ENCODE data around the gene ZFYVE9. TPM values are rescaled to one million over a fixed set of nuclear protein-coding genes. Genes with fewer than 3 reads are reported as not detected.

ZFYVE9 gene
- total and polyA plus RNA-seq, 2 of the 13 experiments (the other 11 are each of a cell fraction or from before 2014, with no cell fraction given), result 9.2 to 19.8 TPM

GRCh38 chr1:52127181-52128180, 14.4 kb upstream of the ZFYVE9 start (continued):
- TF ChIP-seq CTCF (CRISPR knock-in tag; IDR thresholded peaks at IDR 0.05) (peak; percentile 79), STAG1 (CRISPR knock-in tag; IDR thresholded peaks at IDR 0.05) (peak; percentile 88), SAP130 (CRISPR knock-in tag; IDR thresholded peaks at IDR 0.05; ENCODE audit: low read depth) (0 out of 2 replicates have a peak, but pooled peaks have one; percentile 17)

- Histone ChIP-seq H3K36me3 (replicated peaks in 1 of 2; ENCODE audit: control insufficient read depth in 1 of 2, insufficient read depth in 2 of 2, low read length in 2 of 2) (no peaks in the 10 kb centered on the region), H3K27ac (ENCODE audit: extremely low read length, insufficient read depth, low read length) (no peak overlapping the region), H2AFZ (ENCODE audit: low read length) (no peak overlapping the region), H3K4me3 (replicated peaks in 1 of 3; ENCODE audit: insufficient read depth in 1 of 3, low read depth in 2 of 3, low read length in 3 of 3) (no peak overlapping the region), H4K20me1 (ENCODE audit: insufficient read depth, low read length) (no peaks in the 10 kb centered on the region), H3K4me2 (ENCODE audit: low read depth, low read length) (no peak overlapping the region; the same call in 1 of the 2 replicates), H3K9me3 (ENCODE audit: low read length) (no peaks in the 10 kb centered on the region), H3K79me2 (ENCODE audit: insufficient read depth, low read length) (peaks cover 26% of the 10 kb centered on the region), H3K4me1 (ENCODE audit: insufficient read depth, low read length) (peaks cover 50% of the 10 kb centered on the region), H3K27me3 (ENCODE audit: control insufficient read depth in 1 of 2, insufficient read depth in 2 of 2, low read length in 2 of 2) (no peaks in the 10 kb centered on the region; a peak in 1 of 5 replicates), H3K9ac (ENCODE audit: insufficient read depth, low read depth, low read length) (no peak overlapping the region)
- FAIRE-seq (no peak), ATAC-seq (no peak), DNase-seq (ENCODE audit: low spot score) (no peak)
- WGBS (ENCODE audit: low lambda C conversion rate), result 66% methylated on average over 5 of the region's 5 CpGs
- intact Hi-C loops (cut with micrococcal nuclease; ENCODE audit: unreplicated experiment) (no loop called here), in situ Hi-C loops (cut with HindIII; ENCODE audit: extremely low pct_ligation_motif_present, low pct_unique_long_range_greater_than_20kb) (loop anchor here (5.0 kb wide), 1 partner anchor 147 kb away; no protein-coding TSS in a partner anchor)
- no TSS peak for BruUV-seq (replicated peaks)
- POLR2A ChIA-PET, result interaction anchor here (1.3 kb wide), 1 partner anchor 166 kb away, joined by 3 read pairs; no protein-coding TSS in a partner anchor
- CTCF ChIA-PET (ENCODE audit: low intra/inter-chr PET ratio, low total read pairs), result no interaction called here
- no peak for TF ChIP-seq IKZF4 (CRISPR knock-in tag; IDR thresholded peaks at IDR 0.05; ENCODE audit: borderline replicate concordance, low read depth, not compliant biosample characterization)
- TF ChIP-seq ZNF780A (CRISPR knock-in tag; IDR thresholded peaks at IDR 0.05), result no peak
- TF ChIP-seq ZNF761 (CRISPR knock-in tag; conservative IDR thresholded peaks at IDR 0.05), result no peak
- TF ChIP-seq ZNF530 (CRISPR knock-in tag; IDR thresholded peaks at IDR 0.05; ENCODE audit: low read depth), result no peak
- no peak for TF ChIP-seq ZNF232 (CRISPR knock-in tag; IDR thresholded peaks at IDR 0.05; ENCODE audit: borderline replicate concordance)
- no peak for TF ChIP-seq ATAD3A (CRISPR knock-in tag; IDR thresholded peaks at IDR 0.05)
- TF ChIP-seq BORCS8-MEF2B (CRISPR knock-in tag; IDR thresholded peaks at IDR 0.05), result no peak
- no peak for TF ChIP-seq RXRA (CRISPR knock-in tag; IDR thresholded peaks at IDR 0.05)
- TF ChIP-seq CENPBD1 (CRISPR knock-in tag; IDR thresholded peaks at IDR 0.05; ENCODE audit: borderline replicate concordance, low read depth), result no peak
- no peak for TF ChIP-seq MED8 (CRISPR knock-in tag; IDR thresholded peaks at IDR 0.05; ENCODE audit: insufficient replicate concordance)
- TF ChIP-seq ZNF432 (CRISPR knock-in tag; IDR thresholded peaks at IDR 0.05; ENCODE audit: borderline replicate concordance), result no peak
- no peak for TF ChIP-seq TFDP1 (CRISPR knock-in tag; IDR thresholded peaks at IDR 0.05; ENCODE audit: borderline replicate concordance)
- TF ChIP-seq CBX1 (IDR thresholded peaks at IDR 0.05; ENCODE audit: low read depth), result no peak
- TF ChIP-seq SOX6 (IDR thresholded peaks at IDR 0.05), result no peak
- no peak for TF ChIP-seq SOX6 (CRISPR knock-in tag; IDR thresholded peaks at IDR 0.05)
Observed at GRCh38 chr1:52139817-52140540, 1.9 kb upstream of the ZFYVE9 start.

All from HepG2 (cell line).